Astrocyte (in vitro differentiated cells and primary cell): Measurements from ENCODE around the gene PSMC4.

Experiments
- CTCF ChIP-seq: IDR thresholded peaks from 2 replicates; pipeline ENCODE4 v1.5.1; 2011; ENCODE audit warnings: low read depth, mild to moderate bottlenecking, inconsistent platforms, low read length, moderate library complexity; ENCODE audit not compliant: insufficient read depth
- EZH2 ChIP-seq: IDR thresholded peaks from 2 replicates; pipeline ENCODE4 v1.6.1; 2012; ENCODE audit warnings: mild to moderate bottlenecking, low read length, inconsistent platforms; ENCODE audit not compliant: insufficient read depth

- TF ChIP-seq CTCF (no peak), EZH2 (no peak)
Observed at GRCh38 chr19:39924952-39925351, 46.0 kb upstream of the PSMC4 start.
